HL-60/S4 treated with phorbol 12-myristate 13-acetate at 8.2 ng/mL for 4 days and 3 days (cell line): ENCODE measurements around the gene SPOP.

Source experiments
- in situ Hi-C: fragments of 300-500 bp; cut with MboI; formaldehyde crosslinking; loops from 2 replicates; pipeline ENCODE4 v1.15.0; 2022; ENCODE audit warnings: low sequenced_read_pairs

The SPOP gene

DNA sequence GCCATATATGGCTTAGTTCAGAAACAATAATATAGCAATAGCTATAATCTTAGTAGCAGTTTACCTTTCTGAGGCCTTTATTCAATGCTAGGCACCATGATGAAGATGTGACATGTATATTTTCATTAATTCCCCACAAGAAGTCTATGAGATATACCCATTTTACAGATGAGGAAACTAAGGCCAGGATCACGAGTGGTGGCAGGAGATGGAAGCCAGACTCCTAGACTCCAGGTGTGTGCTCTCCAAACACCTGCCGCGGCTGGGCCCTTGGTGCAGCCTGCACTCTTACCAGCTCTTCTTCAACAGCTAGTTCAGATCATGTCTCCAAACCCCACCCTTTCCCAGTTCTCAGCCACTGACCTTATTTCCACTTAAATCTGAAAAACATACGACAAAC lies 87.0 kb downstream of the SPOP start:
- in situ Hi-C loops = no loop called here

GRCh38 chr17:49589577-49589927 lies 88.3 kb downstream of the SPOP start:
- in situ Hi-C loops = no loop called here

- in situ Hi-C loops = no loop called here
These were observed 88.9 kb downstream of the SPOP start for GRCh38 chr17:49588726-49589576.

DNA sequence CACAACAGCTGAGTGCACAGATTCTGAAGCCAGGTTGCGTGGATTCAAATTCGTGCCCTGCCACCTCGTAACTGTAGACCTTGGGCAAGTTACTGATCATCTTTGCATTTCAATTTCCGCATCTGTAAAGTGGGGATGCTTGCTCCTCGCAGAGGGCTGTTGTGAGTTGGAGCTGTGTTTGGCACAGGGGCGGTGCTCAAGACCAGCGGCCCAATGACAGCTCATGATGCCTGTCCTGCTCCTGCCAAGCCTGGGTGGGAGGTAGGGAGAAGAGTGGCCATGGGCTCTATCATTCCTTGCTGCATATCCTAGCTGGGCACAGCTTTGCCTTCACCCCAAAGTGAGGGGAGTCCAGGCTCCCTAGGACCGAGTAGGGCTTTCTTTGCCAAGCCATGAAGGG lies 89.6 kb downstream of the SPOP start:
- in situ Hi-C loops = no loop called here

- in situ Hi-C loops = no loop called here
These were observed 90.4 kb downstream of the SPOP start for GRCh38 chr17:49587366-49588073.

DNA sequence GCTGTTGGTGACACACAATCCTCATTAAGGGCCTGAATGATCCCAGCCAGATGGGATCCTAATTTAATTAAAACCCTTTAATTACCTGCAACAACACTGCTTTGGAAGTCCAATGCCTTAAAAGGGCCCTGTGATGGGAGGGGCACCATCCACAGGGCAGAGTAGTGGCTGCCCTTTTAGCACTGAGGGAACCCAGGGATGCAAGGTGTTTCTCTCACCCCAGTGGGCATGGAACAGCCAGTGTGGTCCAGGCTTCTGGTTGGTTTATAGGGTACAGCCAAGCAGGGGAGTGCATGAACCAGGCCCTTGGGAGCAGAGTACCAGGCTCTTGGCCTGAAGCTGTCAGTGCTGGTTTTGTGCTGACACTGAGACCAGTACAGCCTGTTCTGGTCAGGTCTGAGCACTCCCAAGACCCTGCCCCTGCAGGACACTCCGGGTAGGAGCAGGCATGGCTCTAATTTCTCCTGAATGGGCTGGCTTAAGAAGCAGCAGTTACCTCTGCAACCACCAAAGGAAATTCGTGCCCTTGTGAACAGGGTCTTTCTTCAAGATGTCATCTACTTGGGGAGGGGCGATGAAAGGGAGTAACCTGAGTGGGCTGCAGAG lies 92.4 kb downstream of the SPOP start:
- in situ Hi-C loops = no loop called here

DNA sequence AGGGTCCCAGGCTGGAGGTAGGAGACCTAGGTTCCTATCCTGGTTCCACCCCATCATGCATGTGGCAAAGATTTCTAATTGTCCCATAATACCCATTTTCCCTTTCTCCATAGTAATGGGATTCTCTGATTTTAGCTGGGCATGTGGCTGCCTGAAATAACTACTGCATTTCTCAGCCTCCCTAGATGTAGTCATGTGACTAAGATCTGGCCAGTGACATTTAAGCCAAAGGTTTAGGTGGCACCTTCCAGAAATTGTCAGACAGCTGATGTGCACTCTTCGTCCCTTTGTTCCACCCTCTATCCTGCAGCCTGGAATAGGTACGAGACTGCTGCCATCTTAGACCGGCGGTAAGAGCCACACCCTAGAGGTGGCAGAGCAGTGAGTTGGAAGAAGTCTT lies 94.0 kb downstream of the SPOP start:
- in situ Hi-C loops = no loop called here

- in situ Hi-C loops = no loop called here
These were observed 94.7 kb downstream of the SPOP start for GRCh38 chr17:49583226-49583625.

GRCh38 chr17:49582789-49583188 lies 95.1 kb downstream of the SPOP start:
- in situ Hi-C loops = no loop called here

DNA sequence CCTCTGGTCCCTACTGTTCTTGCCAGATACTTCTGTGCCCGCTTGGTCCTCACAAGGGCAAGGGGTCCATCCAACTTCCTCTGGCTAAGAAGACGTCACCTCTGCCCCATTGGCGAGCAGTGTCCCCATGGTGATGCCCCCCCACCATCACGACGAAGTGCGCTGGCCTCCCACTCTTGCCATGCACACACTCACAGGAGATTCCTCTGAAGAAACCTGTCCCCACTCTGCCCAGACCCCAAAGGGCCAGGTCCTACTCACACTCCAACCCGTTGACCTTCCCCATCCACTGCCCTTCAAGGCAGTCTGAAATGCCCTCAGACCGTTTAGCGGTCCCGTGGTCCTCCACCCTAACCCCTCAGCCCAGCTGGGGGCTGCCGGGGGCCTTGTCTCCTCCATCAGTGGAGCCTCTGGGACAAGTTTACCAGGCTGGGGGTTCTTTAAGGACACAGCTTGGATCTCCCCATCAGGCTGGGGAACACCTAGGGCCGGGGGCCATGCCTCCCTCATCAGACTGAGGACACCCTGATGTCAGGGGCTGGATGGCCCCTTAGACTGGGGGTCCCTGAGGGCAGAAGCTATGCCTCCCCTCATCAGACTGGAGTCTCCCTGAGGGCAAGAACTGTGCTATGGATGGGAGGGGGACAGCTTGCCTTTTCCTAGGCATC lies 95.7 kb downstream of the SPOP start:
- in situ Hi-C loops = no loop called here

GRCh38 chr17:49581648-49581998 lies 96.3 kb downstream of the SPOP start:
- in situ Hi-C loops = no loop called here

- in situ Hi-C loops = no loop called here
These were observed 96.8 kb downstream of the SPOP start for GRCh38 chr17:49580981-49581647.

- in situ Hi-C loops = no loop called here
These were observed 97.7 kb downstream of the SPOP start for GRCh38 chr17:49580055-49580721.

DNA sequence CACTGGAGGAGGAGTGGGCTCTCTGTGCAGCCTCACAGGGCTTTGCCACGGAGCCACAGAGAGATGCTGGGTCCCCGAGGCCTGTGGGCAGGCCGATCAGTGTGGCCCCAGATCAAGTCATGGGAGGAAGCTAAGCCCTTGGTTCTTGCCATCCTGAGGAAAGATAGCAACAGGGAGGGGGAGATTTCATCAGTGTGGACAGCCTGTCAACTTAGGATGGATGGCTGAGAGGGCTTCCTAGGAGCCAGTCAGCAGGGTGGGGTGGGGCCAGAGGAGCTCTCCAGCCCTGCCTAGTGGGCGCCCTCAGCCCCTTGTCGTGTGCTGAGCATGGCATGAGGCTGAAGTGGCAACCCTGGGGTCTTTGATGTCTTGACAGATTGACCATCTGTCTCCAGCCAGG lies 98.4 kb downstream of the SPOP start:
- in situ Hi-C loops = loop anchor here (10.0 kb wide), 2 partner anchors 275 to 435 kb away; no protein-coding TSS in a partner anchor

DNA sequence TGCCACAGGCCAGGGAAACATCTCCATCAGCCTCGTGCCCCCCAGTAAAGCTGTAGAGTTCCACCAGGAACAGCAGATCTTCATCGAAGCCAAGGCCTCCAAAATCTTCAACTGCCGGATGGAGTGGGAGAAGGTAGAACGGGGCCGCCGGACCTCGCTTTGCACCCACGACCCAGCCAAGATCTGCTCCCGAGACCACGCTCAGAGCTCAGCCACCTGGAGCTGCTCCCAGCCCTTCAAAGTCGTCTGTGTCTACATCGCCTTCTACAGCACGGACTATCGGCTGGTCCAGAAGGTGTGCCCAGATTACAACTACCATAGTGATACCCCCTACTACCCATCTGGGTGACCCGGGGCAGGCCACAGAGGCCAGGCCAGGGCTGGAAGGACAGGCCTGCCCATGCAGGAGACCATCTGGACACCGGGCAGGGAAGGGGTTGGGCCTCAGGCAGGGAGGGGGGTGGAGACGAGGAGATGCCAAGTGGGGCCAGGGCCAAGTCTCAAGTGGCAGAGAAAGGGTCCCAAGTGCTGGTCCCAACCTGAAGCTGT lies 98.9 kb downstream of the SPOP start:
- in situ Hi-C loops = loop anchor here (10.0 kb wide), 2 partner anchors 276 to 436 kb away; no protein-coding TSS in a partner anchor

GRCh38 chr17:49578414-49578813 lies 99.5 kb downstream of the SPOP start:
- in situ Hi-C loops = loop anchor here (10.0 kb wide), 2 partner anchors 276 to 436 kb away; no protein-coding TSS in a partner anchor

GRCh38 chr17:49577963-49578362 lies 99.9 kb downstream of the SPOP start:
- in situ Hi-C loops = loop anchor here (10.0 kb wide), 2 partner anchors 277 to 437 kb away; no protein-coding TSS in a partner anchor

DNA sequence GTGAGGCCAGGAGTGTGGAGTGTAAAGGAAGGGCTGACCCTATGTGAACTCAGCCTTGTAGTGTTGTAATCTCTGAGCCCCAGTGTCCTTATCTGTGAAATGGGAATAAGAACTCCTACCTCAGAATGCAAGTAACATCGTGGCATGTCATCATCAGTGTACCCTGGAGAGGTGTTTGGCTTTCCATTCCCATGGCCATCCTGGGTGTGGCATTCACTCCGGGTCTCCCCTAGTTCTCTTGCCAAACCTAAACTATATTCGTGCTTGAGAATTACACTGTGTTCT lies 100.3 kb downstream of the SPOP start:
- in situ Hi-C loops = loop anchor here (10.0 kb wide), 2 partner anchors 277 to 437 kb away; no protein-coding TSS in a partner anchor

GRCh38 chr17:49576917-49577649 lies 100.8 kb downstream of the SPOP start:
- in situ Hi-C loops = loop anchor here (10.0 kb wide), 2 partner anchors 278 to 438 kb away; no protein-coding TSS in a partner anchor
